ENCODE results near the gene HDAC6. TPM values are rescaled to one million over a fixed set of nuclear protein-coding genes. Genes with fewer than 3 reads are reported as not detected.

Gene HDAC6
- total RNA-seq = 87.2 TPM

GRCh38 chrX:48801280-48802088 lies at the start of gene HDAC6:
Gene HDAC6 (plus strand): TSS chrX:48802067. CDS start chrX:48802693, 626 bp downstream.

GRCh38 chrX:48761674-48762471 lies 40.0 kb upstream of the HDAC6 start, which contains the start of gene GLOD5:
Gene GLOD5 (plus strand): TSS chrX:48761747. CDS start chrX:48761791, 44 bp downstream.

GRCh38 chrX:48786341-48786800 lies 15.5 kb upstream of the HDAC6 start, which contains the start of gene GATA1:
Gene GATA1 (plus strand): TSS chrX:48786590. CDS start chrX:48791110, 4,520 bp downstream.

GRCh38 chrX:48826135-48826875 lies 24.4 kb downstream of the HDAC6 start, which contains the start of gene ERAS:
Gene ERAS (plus strand): TSS chrX:48826513. CDS start chrX:48829124, 2,611 bp downstream.

GRCh38 chrX:48835524-48836329 lies 33.9 kb downstream of the HDAC6 start, which contains the start of gene PCSK1N:
Gene PCSK1N (minus strand): TSS chrX:48835610. CDS start chrX:48835532, 78 bp downstream.

Small RNA genes lying within 50 kb of the gene (small RNA-seq; reads per million reads assigned to genes)
- not detected for gene RNU6-29P

Other genes starting within 250 kb of the HDAC6 start
- 137 TPM for gene RBM3, start 227.6 kb upstream of the HDAC6 start, total RNA-seq
- gene WDR13, start 204.6 kb upstream of the HDAC6 start, total RNA-seq = 57.0 TPM
- 0.69 TPM for gene WAS, start 118.3 kb upstream of the HDAC6 start, total RNA-seq
- 3.0 TPM for gene SUV39H1, start 105.3 kb upstream of the HDAC6 start, total RNA-seq
- gene GLOD5, start 40.3 kb upstream of the HDAC6 start, total RNA-seq = not detected
- gene GATA1, start 15.5 kb upstream of the HDAC6 start, total RNA-seq = not detected
- 0.92 TPM for gene ERAS, start 24.4 kb downstream of the HDAC6 start, total RNA-seq
- gene PCSK1N, start 33.5 kb downstream of the HDAC6 start, total RNA-seq = 157 TPM
- 30.0 TPM for gene TIMM17B, start 95.7 kb downstream of the HDAC6 start, total RNA-seq
- gene PQBP1, start 95.9 kb downstream of the HDAC6 start, total RNA-seq = 40.1 TPM
- gene SLC35A2, start 109.6 kb downstream of the HDAC6 start, total RNA-seq = 12.5 TPM
- 11.5 TPM for gene PIM2, start 117.0 kb downstream of the HDAC6 start, total RNA-seq
- 29.3 TPM for gene OTUD5, start 155.5 kb downstream of the HDAC6 start, total RNA-seq
- gene KCND1, start 169.8 kb downstream of the HDAC6 start, total RNA-seq = 4.2 TPM
- 38.8 TPM for gene GRIPAP1, start 200.2 kb downstream of the HDAC6 start, total RNA-seq
- gene TFE3, start 241.3 kb downstream of the HDAC6 start, total RNA-seq = 13.6 TPM